H1 (cell line): ENCODE results near the gene BRINP3. TPM values are rescaled to one million over a fixed set of nuclear protein-coding genes. Genes with fewer than 3 reads are reported as not detected.

Experiments used
- CHD7 ChIP-seq: fragments of 300-600 bp; sonication (generic); IDR thresholded peaks from 2 replicates; pipeline ENCODE4 v1.7.1; 2012; ENCODE audit warnings: low read length, moderate library complexity, mild to moderate bottlenecking, inconsistent platforms; ENCODE audit not compliant: insufficient replicate concordance
- KDM5A ChIP-seq: fragments of 200-600 bp; IDR thresholded peaks from 2 replicates; pipeline ENCODE4 v1.7.1; 2012; ENCODE audit warnings: mild to moderate bottlenecking, low read length, inconsistent platforms, mixed read lengths
- TAF1 ChIP-seq: IDR thresholded peaks from 2 replicates; pipeline ENCODE4 v1.6.1; 2011; ENCODE audit warnings: mild to moderate bottlenecking, low read depth, low read length
- polyA plus RNA-seq, 7 experiments: library from polyadenylated mRNA; depleted of rRNA in 3 of 7; stranded (reverse) in 5 of 7; unstranded in 2 of 7; fragments of >200 nt in 5 of 7; fragments of 200-250 nt in 2 of 7; gene quantifications; 1 replicate in 5 of 7; 2 replicates in 1 of 7; 4 replicates in 1 of 7; pipeline versions ENCODE4 v1.2.1 to v1.2.3, GENCODE V29; 2011 to 2013; ENCODE audit warnings: missing spikeins in 2 of 7, mixed read lengths in 2 of 7
- total RNA-seq: library from RNA; stranded (reverse); fragmentation: NEBNext Ultra II Directional; extraction: Animal tissue kit (Norgen Biotek cat#: 25700); gene quantifications from 2 replicates; pipeline ENCODE4 v1.2.1, GENCODE V29; 2021

The BRINP3 gene
- total and polyA plus RNA-seq, 2 of the 8 experiments (the other 6 are each of a cell fraction or from before 2014, with no cell fraction given), result not detected

GRCh38 chr1:190328361-190328760, 149.3 kb downstream of the BRINP3 start (continued):
- TF ChIP-seq CHD7 (no peak), TAF1 (no peak), KDM5A (no peak)
